NB4 (cell line): ENCODE results near the gene MYCBPAP.

Source experiments
- DNase-seq: peaks from one replicate; pipeline ENCODE4 v3.0.0; 2010; ENCODE audit warnings: low read depth
- H3K4me3 ChIP-seq: one replicate; pipeline ENCODE4 v1.5.1; 2011; ENCODE audit warnings: mild to moderate bottlenecking, low read depth, low read length, moderate library complexity
- CTCF ChIP-seq: IDR thresholded peaks from one replicate; pipeline ENCODE4 v1.5.1; 2012; ENCODE audit warnings: low read depth, low read length
- MAX ChIP-seq: IDR thresholded peaks from 2 replicates; pipeline ENCODE4 v1.6.1; 2011; ENCODE audit warnings: low read depth, low read length
- MYC ChIP-seq: IDR thresholded peaks from 2 replicates; pipeline ENCODE4 v1.6.1; 2011; ENCODE audit warnings: low read depth, low read length
- POLR2A ChIP-seq: IDR thresholded peaks from 2 replicates; pipeline ENCODE4 v1.6.1; 2011; ENCODE audit warnings: mild to moderate bottlenecking; ENCODE audit not compliant: insufficient read length; ENCODE audit errors: extremely low read depth

MYCBPAP gene

GRCh38 chr17:50534979-50535326 is 26.7 kb downstream of the MYCBPAP start:
- H3K4me3 ChIP-seq: no peak overlapping the region
- TF ChIP-seq MAX: no peak
- no peak for TF ChIP-seq MYC
- no peak for TF ChIP-seq POLR2A
- TF ChIP-seq CTCF: no peak
- DNase-seq: no peak

- no peak overlapping the region for H3K4me3 ChIP-seq
- DNase-seq: no peak
- no peak for TF ChIP-seq MAX
- TF ChIP-seq CTCF: no peak
- no peak for TF ChIP-seq MYC
- no peak for TF ChIP-seq POLR2A
Observed at GRCh38 chr17:50535407-50535806, 27.2 kb downstream of the MYCBPAP start.

GRCh38 chr17:50536683-50537646 is 28.7 kb downstream of the MYCBPAP start:
- no peak overlapping the region for H3K4me3 ChIP-seq

DNA sequence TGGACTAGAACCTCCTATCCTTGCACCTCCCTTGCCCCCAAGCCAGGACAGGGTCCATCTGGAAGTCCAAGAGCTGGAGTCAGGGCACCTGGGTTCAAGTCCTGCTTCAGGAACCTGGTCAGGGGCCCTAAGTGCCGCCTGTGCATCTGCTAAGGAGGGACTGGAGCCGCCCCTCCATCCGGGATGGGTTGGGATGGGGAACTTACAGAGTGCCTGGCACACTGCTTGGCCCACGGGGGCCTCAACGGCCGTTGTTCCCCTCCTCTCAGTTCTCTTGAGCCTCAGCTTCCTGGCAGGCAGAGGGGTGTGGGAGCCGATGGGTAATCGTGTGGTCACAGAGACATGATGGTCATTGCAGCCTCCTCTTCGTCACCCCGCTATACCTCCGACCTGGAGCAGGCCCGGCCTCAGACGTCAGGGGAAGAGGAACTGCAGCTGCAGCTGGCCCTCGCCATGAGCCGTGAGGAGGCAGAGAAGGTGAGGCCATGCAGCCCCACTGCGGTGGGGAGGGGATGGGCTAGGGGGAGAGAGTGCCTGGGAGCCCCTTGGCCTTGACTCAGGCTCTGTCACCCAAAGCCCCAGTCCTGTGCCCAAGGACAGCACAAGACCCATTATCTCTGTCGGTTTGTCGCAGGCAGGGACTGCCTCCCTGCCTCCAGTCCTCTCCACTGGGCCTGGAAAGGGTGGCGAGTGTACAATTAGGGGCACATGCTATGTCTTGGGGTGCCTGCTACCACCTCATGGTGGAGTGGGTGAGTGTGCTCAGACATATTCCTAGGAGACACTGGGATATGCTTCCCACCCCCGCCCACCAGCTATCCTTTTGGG is 29.7 kb downstream of the MYCBPAP start:
- no peak overlapping the region for H3K4me3 ChIP-seq
- TF ChIP-seq POLR2A (no peak), CTCF (no peak), MYC (no peak), MAX (no peak)
- DNase-seq: no peak

More at GRCh38 chr17:50536683-50537646, 28.7 kb downstream of the MYCBPAP start:
- no peak for DNase-seq
- TF ChIP-seq MYC (no peak), CTCF (no peak), MAX (no peak), POLR2A (no peak)

GRCh38 chr17:50538549-50539410 is 30.5 kb downstream of the MYCBPAP start:
- no peak for TF ChIP-seq POLR2A
- no peak for TF ChIP-seq CTCF
- TF ChIP-seq MYC: no peak
- no peak for TF ChIP-seq MAX
- H3K4me3 ChIP-seq: no peak overlapping the region
- no peak for DNase-seq
